Esophagus muscularis mucosa (tissue), 4 donors: ENCODE measurements around the gene IFFO2. TPM values are rescaled to one million over a fixed set of nuclear protein-coding genes. Genes with fewer than 3 reads are reported as not detected.
A peak's percentile ranks its signal among the peaks of the same experiment; 100 is the strongest.

Experiments
- DNase-seq: peaks from one replicate; pipeline ENCODE4 v3.0.0-alpha.2; 2017; ENCODE audit errors: extremely low spot score
- H3K27ac ChIP-seq, 4 donors: fragments of 200-600 bp; sonication (generic); replicated peaks in 1 of 4; 1 replicate in 3 of 4; 2 replicates in 1 of 4; pipeline ENCODE4 v1.5.1; 2016 to 2019; ENCODE audit warnings: mild to moderate bottlenecking in 1 of 4
- H3K27me3 ChIP-seq, 4 donors: fragments of 200-600 bp; sonication (generic); one replicate each; pipeline versions ENCODE4 v1.5.1 to v1.6.0; 2016 to 2019
- H3K36me3 ChIP-seq, 4 donors: fragments of 200-600 bp; sonication (generic); one replicate each; pipeline ENCODE4 v1.5.1; 2016 to 2019
- H3K4me1 ChIP-seq, 4 donors: fragments of 200-600 bp; sonication (generic); one replicate each; pipeline ENCODE4 v1.5.1; 2016 to 2019
- H3K4me3 ChIP-seq, 4 donors: fragments of 200-600 bp; sonication (generic); 1 replicate in 2 of 4; 2 replicates in 2 of 4; pipeline ENCODE4 v1.5.1; 2016 to 2019; ENCODE audit warnings: mild to moderate bottlenecking in 4 of 4, moderate library complexity in 1 of 4
- H3K9me3 ChIP-seq, 4 donors: fragments of 200-600 bp; sonication (generic); 1 replicate in 3 of 4; 2 replicates in 1 of 4; pipeline ENCODE4 v1.5.1; 2016 to 2019
- CTCF ChIP-seq, 3 experiments: fragments of 200-600 bp in 2 of 3; fragments of 450-650 bp in 1 of 3; sonication (generic) in 2 of 3; IDR thresholded peaks; one replicate each; pipeline ENCODE4 v1.5.1; 2017 to 2019; ENCODE audit warnings: antibody characterized with exemption in 3 of 3, mild to moderate bottlenecking in 2 of 3, moderate library complexity in 1 of 3
- EP300 ChIP-seq: sonication (generic); formaldehyde crosslinking; IDR thresholded peaks from one replicate; pipeline ENCODE4 v1.6.1; 2017; ENCODE audit warnings: antibody characterized with exemption
- POLR2A ChIP-seq: fragments of 450-650 bp; IDR thresholded peaks from one replicate; pipeline ENCODE4 v1.6.1; 2017; ENCODE audit warnings: antibody characterized with exemption, moderate library complexity, mild to moderate bottlenecking, low read depth
- POLR2AphosphoS5 ChIP-seq, 2 donors: sonication (generic); formaldehyde crosslinking; IDR thresholded peaks; one replicate each; pipeline ENCODE4 v1.6.1; 2017; ENCODE audit warnings: antibody characterized with exemption in 2 of 2
- WGBS: methylation state at CpG from one replicate; pipeline ENCODE4 v1.1.5; 2018; 5-methylcytosine and 5-hydroxymethylcytosine counted together
- intact Hi-C: fragments of 100-400 bp; cut with DNase I; formaldehyde crosslinking; loops from one replicate; pipeline ENCODE4 v1.15.1; 2023
- total RNA-seq, 4 donors: library from RNA; depleted of rRNA; stranded (reverse); fragments of >200 nt; gene quantifications; one replicate each; pipeline versions ENCODE4 v1.1.0 to v1.2.1, GENCODE V29; 2016

Gene IFFO2
- total RNA-seq, 4 donors from 2014 or later = 9.6 to 40.3 (median 16.3) TPM

- intact Hi-C loops = no loop called here
- Histone ChIP-seq H3K36me3 (no peaks in the 10 kb centered on the region), H3K9me3 (no peaks in the 10 kb centered on the region), H3K4me1 (peaks cover 11 to 81% (median 54%) of the 10 kb centered on the region in 4 donors), H3K4me3 (no peak overlapping the region), H3K27me3 (no peaks in the 10 kb centered on the region), H3K27ac (peak overlapping the region in 3 of 4 donors; percentile 35 to 55 (median 48))
- WGBS = 46% methylated on average over 7 of the region's 7 CpGs
- no peak for TF ChIP-seq EP300
- DNase-seq = no peak
Observed at GRCh38 chr1:18932879-18933278, 23.6 kb downstream of the IFFO2 start.

GRCh38 chr1:18932387-18932786 is 24.1 kb downstream of the IFFO2 start:
- TF ChIP-seq EP300 (no peak), POLR2AphosphoS5 (IDR thresholded peaks at IDR 0.05) (no peak), POLR2A (no peak), CTCF (IDR thresholded peaks at IDR 0.05) (no peak)
- H3K27me3 ChIP-seq = no peaks in the 10 kb centered on the region
- no peak overlapping the region for H3K4me3 ChIP-seq
- H3K4me1 ChIP-seq = peaks cover 16 to 81% (median 55%) of the 10 kb centered on the region in 4 donors
- no peaks in the 10 kb centered on the region for H3K36me3 ChIP-seq
- WGBS = 51% methylated on average over 5 of the region's 5 CpGs
- H3K27ac ChIP-seq = peak overlapping the region in 3 of 4 donors; percentile 35 to 55 (median 48)
- DNase-seq = no peak
- H3K9me3 ChIP-seq = no peaks in the 10 kb centered on the region
- intact Hi-C loops = no loop called here

GRCh38 chr1:18931730-18932129 is 24.7 kb downstream of the IFFO2 start:
- H3K27ac ChIP-seq = no peak overlapping the region
- 85% methylated on average over 10 of the region's 10 CpGs for WGBS
- H3K27me3 ChIP-seq = no peaks in the 10 kb centered on the region
- H3K9me3 ChIP-seq = no peaks in the 10 kb centered on the region
- peaks cover 22 to 81% (median 55%) of the 10 kb centered on the region in 4 donors for H3K4me1 ChIP-seq
- no peak for TF ChIP-seq POLR2A
- no peak for TF ChIP-seq CTCF (IDR thresholded peaks at IDR 0.05)
- no peak for TF ChIP-seq EP300
- no peak for TF ChIP-seq POLR2AphosphoS5 (IDR thresholded peaks at IDR 0.05)
- intact Hi-C loops = no loop called here
- no peak for DNase-seq
- no peaks in the 10 kb centered on the region for H3K36me3 ChIP-seq
- H3K4me3 ChIP-seq = no peak overlapping the region

- Histone ChIP-seq H3K36me3 (no peaks in the 10 kb centered on the region), H3K9me3 (no peaks in the 10 kb centered on the region), H3K4me3 (no peak overlapping the region), H3K4me1 (peaks cover 34 to 84% (median 62%) of the 10 kb centered on the region in 4 donors), H3K27ac (no peak overlapping the region), H3K27me3 (no peaks in the 10 kb centered on the region)
- intact Hi-C loops = no loop called here
- 92% methylated on average over 4 of the region's 7 CpGs for whole genome bisulfite sequencing
- DNase-seq = no peak
- TF ChIP-seq POLR2AphosphoS5 (IDR thresholded peaks at IDR 0.05) (no peak), CTCF (IDR thresholded peaks at IDR 0.05) (no peak), POLR2A (no peak)
Observed at GRCh38 chr1:18929686-18930085, 26.8 kb downstream of the IFFO2 start.

GRCh38 chr1:18928985-18929384 is 27.5 kb downstream of the IFFO2 start:
- intact Hi-C loops = no loop called here
- TF ChIP-seq POLR2A = no peak
- no peak for TF ChIP-seq CTCF (IDR thresholded peaks at IDR 0.05)
- whole genome bisulfite sequencing = 93% methylated on average over 5 of the region's 6 CpGs
- Histone ChIP-seq H3K36me3 (no peaks in the 10 kb centered on the region), H3K27me3 (no peaks in the 10 kb centered on the region), H3K27ac (no peak overlapping the region), H3K9me3 (no peaks in the 10 kb centered on the region), H3K4me1 (peaks cover 41 to 89% (median 69%) of the 10 kb centered on the region in 4 donors), H3K4me3 (no peak overlapping the region)
- DNase-seq = no peak
